ENCODE measurements around the gene PPP1R15B. TPM values are rescaled to one million over a fixed set of nuclear protein-coding genes. Genes with fewer than 3 reads are reported as not detected.

PPP1R15B gene
- total RNA-seq, 6 experiments from 2014 or later, result 27.4 to 34.8 (median 30.9) TPM

GRCh38 chr1:204401730-204402129 is 9.9 kb downstream of the PPP1R15B start:
- no peak for DNase-seq
- Mint-ChIP-seq H3K27me3 (ENCODE audit: insufficient read depth) (peaks cover 2% of the 10 kb centered on the region), H3K27ac (no peak overlapping the region), H3K9me3 (no peaks in the 10 kb centered on the region), H3K36me3 (ENCODE audit: low read depth) (peaks cover 27% of the 10 kb centered on the region), H3K4me3 (no peak overlapping the region), H3K4me1 (ENCODE audit: low read depth) (peaks cover 11% of the 10 kb centered on the region)
- TF ChIP-seq CTCF (IDR thresholded peaks at IDR 0.05), result no peak

- no peak for DNase-seq
- Mint-ChIP-seq H3K9me3 (no peaks in the 10 kb centered on the region), H3K36me3 (ENCODE audit: low read depth) (peaks cover 25% of the 10 kb centered on the region), H3K27me3 (ENCODE audit: insufficient read depth) (peaks cover 2% of the 10 kb centered on the region), H3K27ac (no peak overlapping the region), H3K4me3 (no peak overlapping the region), H3K4me1 (ENCODE audit: low read depth) (peaks cover 5% of the 10 kb centered on the region)
- TF ChIP-seq CTCF (IDR thresholded peaks at IDR 0.05), result no peak
These were observed 10.6 kb downstream of the PPP1R15B start for GRCh38 chr1:204400882-204401510.

GRCh38 chr1:204398197-204399125 is 13.2 kb downstream of the PPP1R15B start:
- Mint-ChIP-seq H3K27ac (peak overlapping the region; percentile 60), H3K9me3 (no peaks in the 10 kb centered on the region), H3K4me1 (ENCODE audit: low read depth) (no peaks in the 10 kb centered on the region), H3K27me3 (ENCODE audit: insufficient read depth) (peaks cover 2% of the 10 kb centered on the region), H3K36me3 (ENCODE audit: low read depth) (peaks cover 21% of the 10 kb centered on the region), H3K4me3 (no peak overlapping the region)
- TF ChIP-seq CTCF (IDR thresholded peaks at IDR 0.05), result peak; percentile 91
- peak; percentile 86 for DNase-seq

- Mint-ChIP-seq H3K27me3 (ENCODE audit: insufficient read depth) (peaks cover 2% of the 10 kb centered on the region), H3K9me3 (no peaks in the 10 kb centered on the region), H3K4me3 (no peak overlapping the region), H3K27ac (no peak overlapping the region), H3K36me3 (ENCODE audit: low read depth) (peaks cover 20% of the 10 kb centered on the region), H3K4me1 (ENCODE audit: low read depth) (no peaks in the 10 kb centered on the region)
- no peak for TF ChIP-seq CTCF (IDR thresholded peaks at IDR 0.05)
- DNase-seq, result no peak
These were observed 15.5 kb downstream of the PPP1R15B start for GRCh38 chr1:204396015-204396583.

GRCh38 chr1:204391629-204392028 is 20.0 kb downstream of the PPP1R15B start:
- no peak overlapping the region for H3K4me3 Mint-ChIP-seq
- no peaks in the 10 kb centered on the region; the same call in 1 of the 2 replicates for H3K27me3 Mint-ChIP-seq (ENCODE audit: insufficient read depth)
- TF ChIP-seq CTCF (IDR thresholded peaks at IDR 0.05), result no peak
- no peak for DNase-seq
- H3K36me3 Mint-ChIP-seq (ENCODE audit: low read depth), result 0 out of 2 replicates have a peak, but pooled peaks cover 4% of the 10 kb centered on the region
- no peaks in the 10 kb centered on the region for H3K9me3 Mint-ChIP-seq
- no peak overlapping the region for H3K27ac Mint-ChIP-seq
- no peaks in the 10 kb centered on the region for H3K4me1 Mint-ChIP-seq (ENCODE audit: low read depth)
